OCI-LY7 (cell line): Measurements from ENCODE around the gene PTPN13. TPM values are rescaled to one million over a fixed set of nuclear protein-coding genes. Genes with fewer than 3 reads are reported as not detected.

Source experiments
- BruUV-seq: library from RNA; stranded (reverse); fragments of 400-500 nt; replicated peaks from 2 replicates; lab custom pipeline; 2021; lab: Mats Ljungman, UMichigan
- CTCF ChIA-PET: fragments of 300-600 bp; sonication (Branson Sonifier 250); formaldehyde crosslinking; loops from one replicate; lab custom pipeline; 2022; ENCODE audit warnings: antibody characterized with exemption; ENCODE audit not compliant: unreplicated experiment; lab: Charles Lee
- POLR2A ChIA-PET: fragments of 300-600 bp; sonication (Branson Sonifier 250); formaldehyde crosslinking; loops from one replicate; lab custom pipeline; 2022; ENCODE audit warnings: antibody characterized with exemption; lab: Charles Lee
- DNase-seq: peaks from one replicate; pipeline ENCODE4 v3.0.0-alpha.2; 2015; ENCODE audit warnings: low spot score
- H2AFZ ChIP-seq: fragments of 200-600 bp; sonication (generic), shearing (Covaris generic); 2 replicates; pipeline ENCODE4 v1.6.1; 2014; ENCODE audit warnings: mild to moderate bottlenecking, antibody characterized with exemption, low read length, moderate library complexity
- H3K27ac ChIP-seq: fragments of 200-600 bp; sonication (generic); 2 replicates; pipeline ENCODE4 v1.5.1; 2014; ENCODE audit warnings: mixed run types, low read depth, mild to moderate bottlenecking, moderate library complexity, low read length, inconsistent platforms; ENCODE audit not compliant: poor library complexity, severe bottlenecking
- H3K36me3 ChIP-seq: fragments of 200-600 bp; sonication (generic); 2 replicates; pipeline ENCODE4 v1.6.1; 2014; ENCODE audit warnings: mild to moderate bottlenecking, antibody characterized with exemption, low read length, moderate library complexity, mixed read lengths; ENCODE audit not compliant: insufficient read depth
- H3K4me1 ChIP-seq: fragments of 200-600 bp; sonication (generic); 2 replicates; pipeline ENCODE4 v1.5.1; 2014; ENCODE audit warnings: mild to moderate bottlenecking, low read length; ENCODE audit not compliant: insufficient read depth, poor library complexity, severe bottlenecking
- H3K4me2 ChIP-seq: fragments of 200-600 bp; sonication (generic); 2 replicates; pipeline ENCODE4 v1.6.1; 2014; ENCODE audit warnings: mild to moderate bottlenecking, low read length
- H3K4me3 ChIP-seq: fragments of 200-600 bp; sonication (generic); 2 replicates; pipeline ENCODE4 v1.5.1; 2014; ENCODE audit warnings: mild to moderate bottlenecking, low read depth, low read length; ENCODE audit not compliant: poor library complexity, severe bottlenecking
- H3K79me2 ChIP-seq: fragments of 200-600 bp; sonication (generic); 2 replicates; pipeline ENCODE4 v1.6.1; 2016; ENCODE audit warnings: low read depth, mild to moderate bottlenecking, low read length, moderate library complexity, mixed read lengths; ENCODE audit not compliant: insufficient read depth
- H3K9me2 ChIP-seq: fragments of 200-600 bp; sonication (generic); 2 replicates; pipeline ENCODE4 v1.6.1; 2016; ENCODE audit warnings: mild to moderate bottlenecking, low read length, mixed read lengths; ENCODE audit not compliant: insufficient read depth
- H3K9me3 ChIP-seq: fragments of 200-600 bp; sonication (generic); 2 replicates; pipeline ENCODE4 v1.6.1; 2014; ENCODE audit warnings: mild to moderate bottlenecking, mixed run types, low read length, mixed read lengths
- H4K20me1 ChIP-seq: fragments of 200-600 bp; sonication (generic); 2 replicates; pipeline ENCODE4 v1.6.1; 2014; ENCODE audit warnings: mild to moderate bottlenecking, antibody characterized with exemption, low read length, moderate library complexity, mixed read lengths; ENCODE audit not compliant: insufficient read depth
- CTCF ChIP-seq: fragments of 200-600 bp; sonication (generic); conservative IDR thresholded peaks from 2 replicates; pipeline ENCODE4 v1.5.1; 2014; ENCODE audit warnings: mild to moderate bottlenecking, antibody characterized with exemption, low read length, moderate library complexity, mixed read lengths
- EZH2phosphoT487 ChIP-seq: fragments of 200-600 bp; sonication (generic); IDR thresholded peaks from 2 replicates; pipeline ENCODE4 v1.6.1; 2018; ENCODE audit warnings: low read depth, borderline replicate concordance, mild to moderate bottlenecking, mixed run types, antibody characterized with exemption, low read length, moderate library complexity, mixed read lengths
- intact Hi-C: fragments of 100-400 bp; cut with micrococcal nuclease; formaldehyde crosslinking; loops from one replicate; pipeline ENCODE4 v1.10.0; 2022; ENCODE audit not compliant: unreplicated experiment
- total RNA-seq, 2 experiments: library from RNA; depleted of rRNA in 1 of 2; stranded (reverse); fragments of >200 nt in 1 of 2; shearing (Covaris generic) in 1 of 2; gene quantifications; 2 replicates each; pipeline ENCODE4 v1.2.3, GENCODE V29; 2014 to 2022

Gene PTPN13
- total RNA-seq, 2 experiments from 2014 or later = not detected

- Histone ChIP-seq H3K79me2 (no peaks in the 10 kb centered on the region), H3K9me2 (no peaks in the 10 kb centered on the region), H3K36me3 (no peaks in the 10 kb centered on the region), H4K20me1 (no peaks in the 10 kb centered on the region), H3K27ac (no peak overlapping the region), H3K9me3 (no peaks in the 10 kb centered on the region), H2AFZ (no peak overlapping the region), H3K4me2 (no peak overlapping the region), H3K4me3 (no peak overlapping the region), H3K4me1 (no peaks in the 10 kb centered on the region)
- DNase-seq = no peak
- intact Hi-C loops = no loop called here
- ChIA-PET POLR2A (no interaction called here), CTCF (no interaction called here)
- TF ChIP-seq CTCF (no peak), EZH2phosphoT487 (no peak)
- BruUV-seq = no TSS peak
These were observed 168.5 kb downstream of the PTPN13 start for GRCh38 chr4:86762649-86763048.

- Histone ChIP-seq H3K9me3 (no peaks in the 10 kb centered on the region), H2AFZ (no peak overlapping the region), H3K36me3 (no peaks in the 10 kb centered on the region), H3K27ac (no peak overlapping the region), H4K20me1 (no peaks in the 10 kb centered on the region), H3K9me2 (no peaks in the 10 kb centered on the region), H3K4me3 (no peak overlapping the region), H3K4me1 (no peaks in the 10 kb centered on the region), H3K79me2 (no peaks in the 10 kb centered on the region), H3K4me2 (no peak overlapping the region)
- DNase-seq = no peak
- BruUV-seq = no TSS peak
- ChIA-PET CTCF (no interaction called here), POLR2A (no interaction called here)
- TF ChIP-seq CTCF = no peak
- TF ChIP-seq EZH2phosphoT487 = no peak
- intact Hi-C loops = loop anchor here (5.0 kb wide), 1 partner anchor 812 kb away; no protein-coding TSS in a partner anchor
These were observed 175.7 kb downstream of the PTPN13 start for GRCh38 chr4:86769794-86770193.

- TF ChIP-seq EZH2phosphoT487 (no peak), CTCF (no peak)
- H2AFZ ChIP-seq = no peak overlapping the region
- no peaks in the 10 kb centered on the region for H3K4me1 ChIP-seq
- DNase-seq = no peak
- H3K4me2 ChIP-seq = no peak overlapping the region
- H4K20me1 ChIP-seq = no peaks in the 10 kb centered on the region
- ChIA-PET CTCF (no interaction called here), POLR2A (interaction anchor here (0.5 kb wide), 1 partner anchor 335 kb away, joined by 3 read pairs; no protein-coding TSS in a partner anchor)
- H3K4me3 ChIP-seq = no peak overlapping the region
- no TSS peak for BruUV-seq
- no peaks in the 10 kb centered on the region for H3K36me3 ChIP-seq
- no peaks in the 10 kb centered on the region for H3K9me3 ChIP-seq
- intact Hi-C loops = no loop called here
- no peaks in the 10 kb centered on the region for H3K9me2 ChIP-seq
- no peak overlapping the region for H3K27ac ChIP-seq
- H3K79me2 ChIP-seq = no peaks in the 10 kb centered on the region
These were observed 177.0 kb downstream of the PTPN13 start for GRCh38 chr4:86771141-86771540.
